Activated naive CD4-positive, alpha-beta T cell treated with anti-CD3 and anti-CD28 coated beads, Interleukin-2, amount 10 ng/mL, durations not matched to agents 7 days and 5 days (primary cell): ENCODE results near the gene PCCB.
A peak's percentile ranks its signal among the peaks of the same experiment; 100 is the strongest.
"Not testable (repeated sequence)": the region's sequence is repeated elsewhere in the genome, so short reads cannot be mapped to it uniquely, and the experiment has no call there.

Source experiments
- CTCF ChIA-PET: fragments of 350-600 bp; sonication (Branson Sonifier 250); formaldehyde crosslinking; loops from one replicate; lab custom pipeline; 2021; ENCODE audit warnings: antibody characterized with exemption; lab: Charles Lee
- DNase-seq: peaks from one replicate; pipeline ENCODE4 v3.0.0-alpha.2; 2020
- H3K27ac Mint-ChIP-seq: one replicate; pipeline ENCODE4 v1.8.0; 2021; ENCODE audit warnings: mild to moderate bottlenecking, moderate library complexity, mixed read lengths
- H3K27me3 Mint-ChIP-seq: one replicate; pipeline ENCODE4 v1.8.0; 2021; ENCODE audit warnings: mild to moderate bottlenecking, mixed read lengths
- H3K36me3 Mint-ChIP-seq: one replicate; pipeline ENCODE4 v1.8.0; 2021; ENCODE audit warnings: mixed read lengths
- H3K4me1 Mint-ChIP-seq: one replicate; pipeline ENCODE4 v1.8.0; 2021; ENCODE audit warnings: mixed read lengths
- H3K4me3 Mint-ChIP-seq: one replicate; pipeline ENCODE4 v1.8.0; 2021; ENCODE audit warnings: mild to moderate bottlenecking, moderate library complexity, mixed read lengths
- H3K9me3 Mint-ChIP-seq: one replicate; pipeline ENCODE4 v1.8.0; 2021; ENCODE audit warnings: mixed read lengths

PCCB gene

DNA sequence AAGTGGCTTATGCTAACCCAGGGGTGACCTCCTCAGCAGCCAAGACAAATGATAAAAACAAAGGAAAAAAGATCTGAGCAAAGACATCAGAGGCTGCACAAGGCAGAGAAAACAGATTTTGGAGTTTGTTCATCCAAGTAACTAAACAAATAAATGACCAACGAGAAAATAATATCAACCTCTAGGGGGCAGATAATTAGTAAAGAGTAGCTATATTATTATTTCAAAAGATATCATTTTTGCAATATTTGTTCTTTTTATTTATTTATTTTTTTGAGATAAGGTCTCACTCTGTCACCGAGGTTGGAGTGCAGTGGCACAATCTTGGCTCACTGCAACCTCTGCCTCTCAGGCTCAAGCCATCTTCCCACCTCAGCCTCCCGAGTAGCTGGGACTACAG is 101.8 kb downstream of the PCCB start:
- CTCF ChIA-PET = interaction anchor here (0.9 to 1.6 kb wide), 3 partner anchors 14 to 400 kb away, joined by 3 to 5 read pairs (median 4); partner anchors contain the start of gene STAG1
- Mint-ChIP-seq H3K4me3 (no peak overlapping the region), H3K9me3 (peaks cover 10% of the 10 kb centered on the region), H3K36me3 (peaks cover 19% of the 10 kb centered on the region), H3K27me3 (no peaks in the 10 kb centered on the region), H3K4me1 (peaks cover 11% of the 10 kb centered on the region), H3K27ac (no peak overlapping the region)
- DNase-seq = no peak

DNA sequence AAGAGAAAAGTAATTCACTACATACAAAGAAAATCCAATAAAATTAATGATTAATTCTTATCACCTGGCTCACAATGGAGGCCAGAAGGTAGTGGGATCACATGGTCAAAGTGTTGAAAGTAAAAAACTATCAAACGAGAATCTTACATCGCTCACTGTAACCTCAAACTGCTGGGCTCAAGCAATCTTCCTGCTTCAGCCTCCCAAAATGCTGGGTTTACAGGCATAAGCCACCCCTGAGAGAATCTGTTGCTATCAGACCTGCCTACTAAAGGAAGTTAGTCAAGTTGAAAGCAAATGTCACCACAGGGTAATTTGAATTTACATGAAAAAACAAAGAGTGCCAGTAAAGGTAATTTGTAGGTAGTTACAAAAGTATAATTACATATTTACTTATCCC is 103.3 kb downstream of the PCCB start:
- CTCF ChIA-PET = no interaction called here
- Mint-ChIP-seq H3K4me3 (no peak overlapping the region), H3K36me3 (peaks cover 23% of the 10 kb centered on the region), H3K27ac (peak overlapping the region; percentile 16), H3K4me1 (peaks cover 11% of the 10 kb centered on the region), H3K9me3 (peaks cover 10% of the 10 kb centered on the region), H3K27me3 (no peaks in the 10 kb centered on the region)
- peak; percentile 22 for DNase-seq

DNA sequence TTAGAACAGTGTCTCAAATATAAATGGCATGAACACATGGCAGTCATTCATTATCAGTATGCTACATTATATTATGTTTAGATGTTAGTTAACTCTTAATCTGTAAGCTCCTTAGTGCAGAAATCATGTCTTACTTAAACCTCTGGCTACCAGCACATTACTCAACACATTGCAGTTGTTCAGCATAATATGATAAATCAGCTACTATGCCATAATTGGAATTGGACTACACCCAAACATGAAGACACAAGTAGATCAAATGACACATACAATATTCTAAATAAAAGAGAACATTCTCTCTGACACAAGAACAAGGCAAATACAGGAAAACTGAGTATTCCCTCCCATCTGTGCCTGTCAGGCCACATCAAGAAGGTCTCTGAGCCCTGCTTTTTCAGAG is 116.1 kb downstream of the PCCB start:
- H3K27me3 Mint-ChIP-seq = no peaks in the 10 kb centered on the region
- H3K9me3 Mint-ChIP-seq = no peaks in the 10 kb centered on the region
- no peak overlapping the region for H3K4me3 Mint-ChIP-seq
- H3K36me3 Mint-ChIP-seq = peaks cover 21% of the 10 kb centered on the region
- CTCF ChIA-PET = interaction anchor here (1.5 kb wide), 1 partner anchor 386 kb away, joined by 6 read pairs; the partner anchor contains the start of gene STAG1
- DNase-seq = no peak
- no peaks in the 10 kb centered on the region for H3K4me1 Mint-ChIP-seq
- no peak overlapping the region for H3K27ac Mint-ChIP-seq

DNA sequence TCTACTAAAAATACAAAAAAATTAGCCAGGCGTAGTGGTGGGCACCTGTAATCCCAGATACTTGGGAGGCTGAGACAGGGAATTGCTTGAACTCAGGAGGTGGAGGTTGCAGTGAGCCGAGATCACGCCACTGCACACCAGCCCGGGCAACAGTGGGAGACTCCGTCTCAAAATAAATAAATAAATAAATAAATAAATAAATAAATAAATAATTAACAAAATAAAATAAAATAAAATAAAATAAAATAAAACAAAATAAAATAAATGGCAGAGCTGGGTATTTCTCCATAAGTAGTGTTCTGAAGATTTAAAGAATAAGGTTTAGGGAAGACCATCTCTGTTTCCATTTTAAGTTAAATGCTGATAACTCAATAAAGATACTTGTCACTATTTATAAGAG is 125.7 kb downstream of the PCCB start:
- H3K27me3 Mint-ChIP-seq, H3K9me3 Mint-ChIP-seq, H3K4me1 Mint-ChIP-seq, CTCF ChIA-PET, H3K4me3 Mint-ChIP-seq, DNase-seq, H3K27ac Mint-ChIP-seq: not testable (repeated sequence)
- peaks cover 28% of the 10 kb centered on the region for H3K36me3 Mint-ChIP-seq

DNA sequence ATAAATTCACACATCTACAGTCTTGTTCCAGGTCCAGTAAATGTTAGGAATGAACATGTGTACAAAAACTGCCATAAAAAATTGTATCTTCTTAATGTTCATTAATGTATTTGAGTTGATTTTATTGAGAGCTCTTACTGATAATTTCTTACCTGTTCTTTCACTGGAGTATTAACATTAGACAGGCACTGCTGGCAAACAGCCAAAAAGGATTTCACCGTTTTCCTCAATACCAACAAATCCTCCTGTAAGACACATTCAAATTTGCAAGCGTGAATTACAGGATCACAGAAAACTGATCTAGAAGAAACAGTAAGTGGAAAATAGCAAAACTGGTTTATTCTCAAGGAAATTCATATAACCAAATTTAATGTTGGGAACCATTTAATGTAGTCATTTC is 127.4 kb downstream of the PCCB start:
- CTCF ChIA-PET = no interaction called here
- Mint-ChIP-seq H3K4me1 (no peaks in the 10 kb centered on the region), H3K36me3 (peaks cover 23% of the 10 kb centered on the region), H3K4me3 (no peak overlapping the region), H3K27ac (no peak overlapping the region), H3K9me3 (no peaks in the 10 kb centered on the region), H3K27me3 (no peaks in the 10 kb centered on the region)
- DNase-seq = no peak

DNA sequence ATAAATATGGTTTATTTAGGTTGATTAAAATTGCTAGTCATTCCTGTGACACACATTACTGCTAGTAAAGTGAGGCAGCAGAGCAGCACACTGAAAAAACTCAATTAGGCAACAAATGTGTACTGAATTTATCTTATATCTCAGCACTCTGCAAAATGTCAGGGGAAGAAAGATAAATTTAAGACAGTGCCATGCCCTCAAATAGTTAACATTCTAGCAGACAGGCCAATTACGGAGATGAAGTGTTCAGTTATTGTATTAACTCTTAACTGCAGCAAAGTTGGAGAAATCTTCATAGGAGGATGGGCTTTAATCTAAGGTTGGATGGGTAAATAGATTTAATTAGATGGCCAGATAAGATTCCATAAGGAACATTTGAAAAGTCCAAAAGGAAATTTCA is 127.9 kb downstream of the PCCB start:
- no peaks in the 10 kb centered on the region for H3K9me3 Mint-ChIP-seq
- H3K4me1 Mint-ChIP-seq = no peaks in the 10 kb centered on the region
- no peaks in the 10 kb centered on the region for H3K27me3 Mint-ChIP-seq
- CTCF ChIA-PET = no interaction called here
- H3K36me3 Mint-ChIP-seq = peaks cover 24% of the 10 kb centered on the region
- no peak for DNase-seq
- no peak overlapping the region for H3K27ac Mint-ChIP-seq
- no peak overlapping the region for H3K4me3 Mint-ChIP-seq
